HepG2 (cell line): ENCODE measurements around the gene NEDD4L. TPM values are rescaled to one million over a fixed set of nuclear protein-coding genes. Genes with fewer than 3 reads are reported as not detected.

ENCODE experiments used
- DMAP1 ChIP-seq: IDR thresholded peaks from 2 replicates; pipeline ENCODE4 v1.6.1; 2016
- FOXA1 ChIP-seq, 2 experiments: fragments of 450-650 bp in 1 of 2; sonication (generic) in 1 of 2; formaldehyde crosslinking in 1 of 2; IDR thresholded peaks; 2 replicates each; pipeline versions ENCODE4 v1.4.0 to v1.6.1; 2016 to 2020; ENCODE audit warnings: missing genetic modification reagents in 1 of 2
- GTF2F1 ChIP-seq: fragments of 150-350 bp; IDR thresholded peaks from 2 replicates; pipeline ENCODE4 v1.6.1; 2014; ENCODE audit warnings: low read length
- HES4 ChIP-seq: sonication (generic); formaldehyde crosslinking; IDR thresholded peaks from 2 replicates; pipeline ENCODE4 v1.9.0; 2021; ENCODE audit warnings: mild to moderate bottlenecking, missing genetic modification reagents, borderline replicate concordance
- HMG20A ChIP-seq: IDR thresholded peaks from 2 replicates; pipeline ENCODE4 v1.6.1; 2016; ENCODE audit warnings: borderline replicate concordance
- MATR3 ChIP-seq: sonication (generic); formaldehyde crosslinking; IDR thresholded peaks from 2 replicates; pipeline ENCODE4 v1.4.0; 2020; ENCODE audit warnings: missing genetic modification reagents
- MBD4 ChIP-seq: IDR thresholded peaks from 2 replicates; pipeline ENCODE4 v1.6.1; 2012; ENCODE audit warnings: low read length, inconsistent platforms, borderline replicate concordance
- NFIC ChIP-seq: IDR thresholded peaks from 2 replicates; pipeline ENCODE4 v1.6.1; 2012; ENCODE audit warnings: mild to moderate bottlenecking, low read length, inconsistent platforms
- PCBP2 ChIP-seq: fragments of 200-400 bp; formaldehyde crosslinking; optimal IDR thresholded peaks from 2 replicates; pipeline ENCODE3; 2018; ENCODE audit warnings: low read length, low read depth; ENCODE audit not compliant: poor library complexity, severe bottlenecking
- PRDM4 ChIP-seq: sonication (generic); formaldehyde crosslinking; IDR thresholded peaks from 2 replicates; pipeline ENCODE4 v1.9.0; 2021; ENCODE audit warnings: missing genetic modification reagents, borderline replicate concordance
- RARG ChIP-seq: sonication (generic); formaldehyde crosslinking; IDR thresholded peaks from 2 replicates; pipeline ENCODE4 v1.4.0; 2020; ENCODE audit warnings: low read depth, mild to moderate bottlenecking, missing genetic modification reagents
- RELA ChIP-seq: sonication (generic); formaldehyde crosslinking; IDR thresholded peaks from 2 replicates; pipeline ENCODE4 v1.4.0; 2020; ENCODE audit warnings: missing genetic modification reagents
- TAF15 ChIP-seq: fragments of 200-400 bp; formaldehyde crosslinking; IDR thresholded peaks from one replicate; pipeline ENCODE4 v1.6.1; 2018; ENCODE audit warnings: mild to moderate bottlenecking, low read depth, low read length; ENCODE audit not compliant: poor library complexity, severe bottlenecking
- TERF1 ChIP-seq: sonication (generic); formaldehyde crosslinking; IDR thresholded peaks from 2 replicates; pipeline ENCODE4 v1.8.0; 2022; ENCODE audit warnings: mild to moderate bottlenecking, missing genetic modification reagents, moderate library complexity
- ZNF260 ChIP-seq: sonication (generic); formaldehyde crosslinking; IDR thresholded peaks from 2 replicates; pipeline ENCODE4 v1.4.0; 2020; ENCODE audit warnings: missing genetic modification reagents, low read depth, mild to moderate bottlenecking, borderline replicate concordance
- ZNF670 ChIP-seq: sonication (generic); formaldehyde crosslinking; IDR thresholded peaks from 2 replicates; pipeline ENCODE4 v1.8.0; 2022; ENCODE audit warnings: mild to moderate bottlenecking, missing genetic modification reagents, borderline replicate concordance
- ZNF800 ChIP-seq: sonication (generic); formaldehyde crosslinking; IDR thresholded peaks from 2 replicates; pipeline ENCODE4 v1.4.0; 2020; ENCODE audit warnings: missing genetic modification reagents
- ZNF879 ChIP-seq: sonication (generic); formaldehyde crosslinking; IDR thresholded peaks from 2 replicates; pipeline ENCODE4 v1.8.1; 2023; ENCODE audit warnings: missing genetic modification reagents
- polyA plus RNA-seq, 8 experiments: library from polyadenylated mRNA; depleted of rRNA in 3 of 8; stranded (reverse) in 7 of 8; unstranded in 1 of 8; fragments of >200 nt; fragmentation: Illumina TruSeq in 4 of 8; extraction: Trizol in 4 of 8; gene quantifications; 2 replicates each; pipeline versions ENCODE4 v1.2.1 to v1.2.3, GENCODE V29; 2011 to 2016; ENCODE audit warnings: low read depth in 4 of 8, missing spikeins in 1 of 8, mixed read lengths in 1 of 8; ENCODE audit not compliant: insufficient read depth in 1 of 8
- total RNA-seq, 5 experiments: library from RNA; depleted of rRNA; stranded (reverse); fragments of >200 nt; fragmentation: Illumina TruSeq; extraction: Trizol; gene quantifications; 2 replicates each; pipeline ENCODE4 v1.2.3, GENCODE V29; 2016; ENCODE audit warnings: low read depth in 1 of 5
- TF ChIP-seq, protein P1 (sequence below): sonication (generic); formaldehyde crosslinking; IDR thresholded peaks from 2 replicates; pipeline ENCODE4 v1.4.0; 2020; ENCODE audit warnings: missing genetic modification reagents

NEDD4L gene
- total and polyA plus RNA-seq, 2 of the 13 experiments (the other 11 are each of a cell fraction or from before 2014, with no cell fraction given), result 168 to 390 TPM

- TF ChIP-seq ZNF800, result peak; percentile 56; the same call in 1 of the 2 replicates
- TF ChIP-seq HES4 (CRISPR knock-in tag), result peak; percentile 83
- TF ChIP-seq PRDM4 (CRISPR knock-in tag), result no peak
- no peak for TF ChIP-seq GTF2F1
- TF ChIP-seq RELA, result 0 out of 2 replicates have a peak, but pooled peaks have one; percentile 40
- no peak for TF ChIP-seq RARG (CRISPR knock-in tag)
- TF ChIP-seq, protein P1, sequence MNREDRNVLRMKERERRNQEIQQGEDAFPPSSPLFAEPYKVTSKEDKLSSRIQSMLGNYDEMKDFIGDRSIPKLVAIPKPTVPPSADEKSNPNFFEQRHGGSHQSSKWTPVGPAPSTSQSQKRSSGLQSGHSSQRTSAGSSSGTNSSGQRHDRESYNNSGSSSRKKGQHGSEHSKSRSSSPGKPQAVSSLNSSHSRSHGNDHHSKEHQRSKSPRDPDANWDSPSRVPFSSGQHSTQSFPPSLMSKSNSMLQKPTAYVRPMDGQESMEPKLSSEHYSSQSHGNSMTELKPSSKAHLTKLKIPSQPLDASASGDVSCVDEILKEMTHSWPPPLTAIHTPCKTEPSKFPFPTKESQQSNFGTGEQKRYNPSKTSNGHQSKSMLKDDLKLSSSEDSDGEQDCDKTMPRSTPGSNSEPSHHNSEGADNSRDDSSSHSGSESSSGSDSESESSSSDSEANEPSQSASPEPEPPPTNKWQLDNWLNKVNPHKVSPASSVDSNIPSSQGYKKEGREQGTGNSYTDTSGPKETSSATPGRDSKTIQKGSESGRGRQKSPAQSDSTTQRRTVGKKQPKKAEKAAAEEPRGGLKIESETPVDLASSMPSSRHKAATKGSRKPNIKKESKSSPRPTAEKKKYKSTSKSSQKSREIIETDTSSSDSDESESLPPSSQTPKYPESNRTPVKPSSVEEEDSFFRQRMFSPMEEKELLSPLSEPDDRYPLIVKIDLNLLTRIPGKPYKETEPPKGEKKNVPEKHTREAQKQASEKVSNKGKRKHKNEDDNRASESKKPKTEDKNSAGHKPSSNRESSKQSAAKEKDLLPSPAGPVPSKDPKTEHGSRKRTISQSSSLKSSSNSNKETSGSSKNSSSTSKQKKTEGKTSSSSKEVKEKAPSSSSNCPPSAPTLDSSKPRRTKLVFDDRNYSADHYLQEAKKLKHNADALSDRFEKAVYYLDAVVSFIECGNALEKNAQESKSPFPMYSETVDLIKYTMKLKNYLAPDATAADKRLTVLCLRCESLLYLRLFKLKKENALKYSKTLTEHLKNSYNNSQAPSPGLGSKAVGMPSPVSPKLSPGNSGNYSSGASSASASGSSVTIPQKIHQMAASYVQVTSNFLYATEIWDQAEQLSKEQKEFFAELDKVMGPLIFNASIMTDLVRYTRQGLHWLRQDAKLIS (CRISPR knock-in tag), result peak; percentile 97; the same call in 1 of the 2 replicates
- TF ChIP-seq PCBP2, result no peak
- no peak for TF ChIP-seq TAF15
- TF ChIP-seq MBD4, result no peak
- TF ChIP-seq HMG20A, result peak; percentile 79; the same call in 1 of the 2 replicates
- 0 out of 2 replicates have a peak, but pooled peaks have one; percentile 27 for TF ChIP-seq ZNF670 (CRISPR knock-in tag)
- no peak for TF ChIP-seq NFIC
- TF ChIP-seq ZNF260, result no peak
- no peak for TF ChIP-seq FOXA1 (IDR thresholded peaks at IDR 0.05)
- peak; percentile 86 for TF ChIP-seq FOXA1 (CRISPR knock-in tag; IDR thresholded peaks at IDR 0.05)
- TF ChIP-seq MATR3 (CRISPR knock-in tag), result no peak
- TF ChIP-seq DMAP1 (CRISPR knock-in tag), result no peak
- TF ChIP-seq ZNF879 (CRISPR knock-in tag), result peak; percentile 79; the same call in 1 of the 2 replicates
- TF ChIP-seq TERF1 (CRISPR knock-in tag), result no peak; the same call in 1 of the 2 replicates
Measured at GRCh38 chr18:58402951-58403702, 359.1 kb downstream of the NEDD4L start (continued).
